Natural killer cell (primary cell): ENCODE results near the gene HEATR5B. TPM values are rescaled to one million over a fixed set of nuclear protein-coding genes. Genes with fewer than 3 reads are reported as not detected.

Experiments
- ATAC-seq, 3 donors: fragments of 150-1000 bp in 2 of 3; fragments of 200-7000 bp in 1 of 3; cut with Tn5 transposase; 1 replicate in 1 of 3; 2 replicates in 2 of 3; pipeline ENCODE4 v1.10.0; 2021; ENCODE audit warnings: mild to moderate bottlenecking in 2 of 3, moderate library complexity in 2 of 3
- DNase-seq, 2 donors: peaks; one replicate each; pipeline versions ENCODE4 v3.0.0 to v3.0.0-alpha.2; 2013 to 2021; ENCODE audit warnings: mixed read lengths in 1 of 2
- H3K27ac ChIP-seq: one replicate; pipeline ENCODE4 v1.5.1; 2013; ENCODE audit warnings: mild to moderate bottlenecking, low read length
- H3K27me3 ChIP-seq: one replicate; pipeline ENCODE4 v1.6.1; 2013; ENCODE audit warnings: low read length; ENCODE audit not compliant: control insufficient read depth, insufficient read depth
- H3K36me3 ChIP-seq: one replicate; pipeline ENCODE4 v1.6.1; 2013; ENCODE audit warnings: low read length; ENCODE audit not compliant: control insufficient read depth, insufficient read depth
- H3K4me1 ChIP-seq: one replicate; pipeline ENCODE4 v1.6.1; 2013; ENCODE audit warnings: low read length; ENCODE audit not compliant: control insufficient read depth, insufficient read depth
- H3K4me3 ChIP-seq: one replicate; pipeline ENCODE4 v1.5.1; 2013; ENCODE audit warnings: low read length
- H3K9me3 ChIP-seq: one replicate; pipeline ENCODE4 v1.6.1; 2013; ENCODE audit warnings: low read length; ENCODE audit not compliant: control insufficient read depth, insufficient read depth
- H3K27ac Mint-ChIP-seq, 2 donors: one replicate each; pipeline ENCODE4 v1.8.0; 2022; ENCODE audit warnings: mild to moderate bottlenecking in 2 of 2, mixed read lengths in 2 of 2, moderate library complexity in 1 of 2
- H3K27me3 Mint-ChIP-seq, 2 donors: one replicate each; pipeline ENCODE4 v1.8.0; 2022; ENCODE audit warnings: low read depth in 2 of 2, mixed read lengths in 2 of 2
- H3K36me3 Mint-ChIP-seq: one replicate; pipeline ENCODE4 v1.8.0; 2022; ENCODE audit warnings: mixed read lengths
- H3K4me1 Mint-ChIP-seq, 2 donors: one replicate each; pipeline ENCODE4 v1.8.0; 2022; ENCODE audit warnings: mixed read lengths in 2 of 2
- H3K4me3 Mint-ChIP-seq: one replicate; pipeline ENCODE4 v1.8.0; 2022; ENCODE audit warnings: mild to moderate bottlenecking, moderate library complexity, mixed read lengths
- H3K9me3 Mint-ChIP-seq, 2 donors: one replicate each; pipeline ENCODE4 v1.8.0; 2022; ENCODE audit warnings: mixed read lengths in 2 of 2
- CTCF ChIP-seq: fragments of 200-600 bp; IDR thresholded peaks from one replicate; pipeline ENCODE4 v1.8.0; 2022; ENCODE audit warnings: antibody characterized with exemption
- WGBS: methylation state at CpG from one replicate; pipeline ENCODE4 v1.1.7; 2013; ENCODE audit warnings: missing lambda C conversion rate; ENCODE audit not compliant: insufficient coverage; 5-methylcytosine and 5-hydroxymethylcytosine counted together
- intact Hi-C: fragments of 100-400 bp; cut with micrococcal nuclease; formaldehyde crosslinking; loops from one replicate; pipeline ENCODE4 v1.14.2; 2022
- total RNA-seq, 4 donors: library from RNA; stranded (reverse); fragments of 120-200 nt in 1 of 4; gene quantifications; one replicate each; pipeline versions ENCODE4 v1.2.3 to v1.2.4, GENCODE V29; 2013 to 2022

HEATR5B gene
- total RNA-seq, 3 donors from 2014 or later (not counting 1 experiment from before 2014, with no cell fraction given) = 31.1 to 53.9 (median 39.9) TPM

GRCh38 chr2:37068686-37069085 lies 15.5 kb downstream of the HEATR5B start:
- TF ChIP-seq CTCF = no peak
- Mint-ChIP-seq H3K4me1 (peaks cover 0 to 16% of the 10 kb centered on the region in 2 donors), H3K36me3 (peaks cover 10% of the 10 kb centered on the region), H3K9me3 (no peaks in the 10 kb centered on the region), H3K27me3 (no peaks in the 10 kb centered on the region), H3K27ac (no peak overlapping the region), H3K4me3 (no peak overlapping the region)
- Histone ChIP-seq H3K36me3 (peaks cover 91% of the 10 kb centered on the region), H3K4me1 (no peaks in the 10 kb centered on the region), H3K4me3 (no peak overlapping the region), H3K27me3 (no peaks in the 10 kb centered on the region), H3K9me3 (no peaks in the 10 kb centered on the region), H3K27ac (no peak overlapping the region)
- DNase-seq = no peak
- 77% methylated on average over 4 of the region's 6 CpGs for WGBS
- intact Hi-C loops = no loop called here
- peak in 1 of 3 donors; percentile 30 for ATAC-seq

- Mint-ChIP-seq H3K4me1 (peaks cover 0 to 5% of the 10 kb centered on the region in 2 donors), H3K27me3 (no peaks in the 10 kb centered on the region), H3K36me3 (peaks cover 6% of the 10 kb centered on the region), H3K4me3 (no peak overlapping the region), H3K9me3 (no peaks in the 10 kb centered on the region), H3K27ac (no peak overlapping the region)
- intact Hi-C loops = no loop called here
- H3K27me3 ChIP-seq = no peaks in the 10 kb centered on the region
- no peak overlapping the region for H3K4me3 ChIP-seq
- DNase-seq (no peak), ATAC-seq (no peak)
- H3K9me3 ChIP-seq = no peaks in the 10 kb centered on the region
- 97% methylated on average over 3 of the region's 5 CpGs for WGBS
- no peak overlapping the region for H3K27ac ChIP-seq
- peaks cover 94% of the 10 kb centered on the region for H3K36me3 ChIP-seq
- no peaks in the 10 kb centered on the region for H3K4me1 ChIP-seq
- no peak for TF ChIP-seq CTCF
These were observed 22.4 kb downstream of the HEATR5B start for GRCh38 chr2:37061776-37062175.

- no peak for ATAC-seq
- H3K4me3 Mint-ChIP-seq = no peak overlapping the region
These were observed 23.0 kb downstream of the HEATR5B start for GRCh38 chr2:37061013-37061711.

More at GRCh38 chr2:37061013-37061711, 23.0 kb downstream of the HEATR5B start:
- Mint-ChIP-seq H3K27me3 (no peaks in the 10 kb centered on the region), H3K9me3 (no peaks in the 10 kb centered on the region), H3K27ac (no peak overlapping the region), H3K36me3 (peaks cover 9% of the 10 kb centered on the region), H3K4me1 (peaks cover 0 to 5% of the 10 kb centered on the region in 2 donors)
- no peak for TF ChIP-seq CTCF
- intact Hi-C loops = no loop called here
- Histone ChIP-seq H3K4me3 (no peak overlapping the region), H3K4me1 (no peaks in the 10 kb centered on the region), H3K9me3 (no peaks in the 10 kb centered on the region), H3K27ac (no peak overlapping the region), H3K27me3 (no peaks in the 10 kb centered on the region), H3K36me3 (peaks cover 95% of the 10 kb centered on the region)
- DNase-seq = no peak
